H1 (cell line): Measurements from ENCODE around the gene MGLL. TPM values are rescaled to one million over a fixed set of nuclear protein-coding genes. Genes with fewer than 3 reads are reported as not detected.

Experiments
- CTCF ChIA-PET: fragments of 300-600 bp; sonication (Branson Sonifier 250); formaldehyde crosslinking; loops from one replicate; lab custom pipeline; 2021; ENCODE audit not compliant: partially characterized antibody; lab: Charles Lee
- POLR2A ChIA-PET: fragments of 300-600 bp; sonication (Branson Sonifier 250); formaldehyde crosslinking; loops from one replicate; lab custom pipeline; 2021; ENCODE audit warnings: inconsistent platforms; ENCODE audit not compliant: partially characterized antibody; lab: Charles Lee
- DNase-seq, 2 experiments: peaks; one replicate each; pipeline versions ENCODE4 v3.0.0 to v3.0.0-alpha.2; 2010 to 2022; ENCODE audit warnings: low spot score in 2 of 2, low read depth in 1 of 2, mixed read lengths in 1 of 2
- FAIRE-seq: peaks from 2 replicates; lab custom pipeline; 2011; peaks lifted over from hg19 to GRCh38; lab: Jason Lieb, UNC
- H2AFZ ChIP-seq: 2 replicates; pipeline ENCODE4 v1.8.1; 2012; ENCODE audit warnings: low read length, inconsistent platforms
- H2AK5ac ChIP-seq: 2 replicates; pipeline ENCODE4 v1.6.1; 2013; ENCODE audit warnings: low read depth, low read length
- H2BK120ac ChIP-seq: replicated peaks from 2 replicates; pipeline ENCODE3; 2013; ENCODE audit warnings: low read depth, low read length, inconsistent platforms
- H2BK12ac ChIP-seq: 2 replicates; pipeline ENCODE4 v1.6.1; 2013; ENCODE audit warnings: low read depth, low read length
- H2BK15ac ChIP-seq: 2 replicates; pipeline ENCODE4 v1.6.1; 2013; ENCODE audit warnings: low read length
- H2BK20ac ChIP-seq: 2 replicates; pipeline ENCODE4 v1.6.1; 2013; ENCODE audit warnings: low read length
- H2BK5ac ChIP-seq: 2 replicates; pipeline ENCODE4 v1.6.1; 2013; ENCODE audit warnings: low read depth, low read length
- H3K14ac ChIP-seq: 2 replicates; pipeline ENCODE4 v1.6.1; 2013; ENCODE audit warnings: inconsistent platforms; ENCODE audit not compliant: insufficient read length
- H3K18ac ChIP-seq: 2 replicates; pipeline ENCODE4 v1.6.1; 2013; ENCODE audit warnings: low read length; ENCODE audit errors: extremely low read depth
- H3K23ac ChIP-seq: 2 replicates; pipeline ENCODE4 v1.6.1; 2013; ENCODE audit warnings: inconsistent platforms; ENCODE audit not compliant: insufficient read length
- H3K23me2 ChIP-seq: 2 replicates; pipeline ENCODE4 v1.6.1; 2013; ENCODE audit warnings: low read depth, low read length
- H3K27ac ChIP-seq: 2 replicates; pipeline ENCODE4 v1.6.1; 2011; ENCODE audit warnings: low read depth, low read length, inconsistent platforms
- H3K27me3 ChIP-seq, 4 experiments: replicated peaks in 1 of 4; 1 replicate in 1 of 4; 2 replicates in 3 of 4; pipeline versions ENCODE4 v1.6.1 to v1.8.1; 2011 to 2013; ENCODE audit warnings: low read length in 3 of 4, mild to moderate bottlenecking in 3 of 4, inconsistent platforms in 2 of 4, mixed read lengths in 2 of 4, moderate library complexity in 1 of 4; ENCODE audit not compliant: control insufficient read depth in 3 of 4, insufficient read depth in 3 of 4; ENCODE audit errors: extremely low read depth in 1 of 4
- H3K36me3 ChIP-seq, 4 experiments: 2 replicates each; pipeline versions ENCODE4 v1.6.1 to v1.8.1; 2011 to 2013; ENCODE audit warnings: mild to moderate bottlenecking in 4 of 4, low read length in 3 of 4, moderate library complexity in 2 of 4, control low read depth in 1 of 4, inconsistent platforms in 1 of 4; ENCODE audit not compliant: insufficient read depth in 4 of 4, control insufficient read depth in 2 of 4
- H3K4ac ChIP-seq: replicated peaks from 2 replicates; pipeline ENCODE3; 2013; ENCODE audit warnings: low read length, low read depth, mixed read lengths, inconsistent platforms; ENCODE audit not compliant: insufficient read length
- H3K4me1 ChIP-seq, 4 experiments: replicated peaks in 1 of 4; 1 replicate in 1 of 4; 2 replicates in 3 of 4; pipeline versions ENCODE4 v1.6.1 to v1.8.1; 2011 to 2013; ENCODE audit warnings: low read length in 3 of 4, inconsistent platforms in 2 of 4, mixed read lengths in 1 of 4; ENCODE audit not compliant: insufficient read depth in 4 of 4, control insufficient read depth in 3 of 4
- H3K4me2 ChIP-seq, 2 experiments: 2 replicates each; pipeline versions ENCODE4 v1.6.1 to v1.8.1; 2011 to 2013; ENCODE audit warnings: low read depth in 2 of 2, low read length in 2 of 2, control low read depth in 1 of 2, inconsistent platforms in 1 of 2, mild to moderate bottlenecking in 1 of 2; ENCODE audit not compliant: insufficient read depth in 1 of 2
- H3K4me3 ChIP-seq, 4 experiments: fragments of 200-600, 300-600 bp in 1 of 4; sonication (generic), shearing (Covaris generic), sonication (Bioruptor Twin) in 1 of 4; 2 replicates each; pipeline versions ENCODE4 v1.5.1 to v1.8.1; 2011 to 2016; ENCODE audit warnings: low read length in 4 of 4, low read depth in 3 of 4, control low read depth in 2 of 4, inconsistent platforms in 2 of 4, mild to moderate bottlenecking in 2 of 4, mixed read lengths in 1 of 4, moderate library complexity in 1 of 4; ENCODE audit not compliant: insufficient read depth in 2 of 4; ENCODE audit errors: extremely low read depth in 1 of 4
- H3K56ac ChIP-seq: replicated peaks from 2 replicates; pipeline ENCODE3; 2013; ENCODE audit warnings: low read depth, mild to moderate bottlenecking, mixed read lengths, low read length, inconsistent platforms; ENCODE audit not compliant: insufficient read length
- H3K79me1 ChIP-seq: 2 replicates; pipeline ENCODE4 v1.6.1; 2013; ENCODE audit warnings: low read depth, low read length, control low read depth
- H3K79me2 ChIP-seq, 2 experiments: 2 replicates each; pipeline versions ENCODE4 v1.6.1 to v1.8.1; 2012 to 2013; ENCODE audit warnings: low read length in 2 of 2, mild to moderate bottlenecking in 2 of 2, inconsistent platforms in 1 of 2; ENCODE audit not compliant: insufficient read depth in 2 of 2, control insufficient read depth in 1 of 2
- H3K9ac ChIP-seq, 4 experiments: replicated peaks in 1 of 4; 1 replicate in 1 of 4; 2 replicates in 3 of 4; pipeline versions ENCODE4 v1.6.1 to v1.8.1; 2011 to 2013; ENCODE audit warnings: low read depth in 3 of 4, low read length in 3 of 4, control low read depth in 2 of 4, mild to moderate bottlenecking in 2 of 4, moderate library complexity in 2 of 4, inconsistent platforms in 1 of 4; ENCODE audit errors: extremely low read depth in 1 of 4
- H3K9me3 ChIP-seq, 2 experiments: 2 replicates each; pipeline versions ENCODE4 v1.6.1 to v1.8.1; 2012 to 2013; ENCODE audit warnings: mild to moderate bottlenecking in 2 of 2, moderate library complexity in 2 of 2, control low read depth in 1 of 2, inconsistent platforms in 1 of 2, low read depth in 1 of 2, low read length in 1 of 2, mixed read lengths in 1 of 2; ENCODE audit not compliant: insufficient read depth in 2 of 2
- H4K20me1 ChIP-seq, 2 experiments: replicated peaks in 1 of 2; 2 replicates each; pipeline versions ENCODE3 to v1.8.1; 2011 to 2013; ENCODE audit warnings: inconsistent platforms in 2 of 2, low read length in 2 of 2, mild to moderate bottlenecking in 1 of 2; ENCODE audit not compliant: insufficient read depth in 2 of 2, control insufficient read depth in 1 of 2
- H4K5ac ChIP-seq: 2 replicates; pipeline ENCODE4 v1.6.1; 2013; ENCODE audit warnings: low read length, low read depth, mixed read lengths, inconsistent platforms; ENCODE audit not compliant: insufficient read length
- H4K8ac ChIP-seq: 2 replicates; pipeline ENCODE4 v1.8.0; 2013; ENCODE audit warnings: mild to moderate bottlenecking, moderate library complexity, low read length, inconsistent platforms; ENCODE audit not compliant: insufficient read depth; ENCODE audit errors: extremely low read depth
- H4K91ac ChIP-seq: replicated peaks from 2 replicates; pipeline ENCODE3; 2013; ENCODE audit warnings: low read length, mixed read lengths, inconsistent platforms; ENCODE audit not compliant: insufficient read length
- ASH2L ChIP-seq: fragments of 200-600, 300-600 bp; sonication (generic); IDR thresholded peaks from one replicate; pipeline ENCODE4 v1.7.1; 2017; ENCODE audit warnings: low read length
- CHD2 ChIP-seq: IDR thresholded peaks from 2 replicates; pipeline ENCODE4 v1.6.1; 2012; ENCODE audit warnings: low read length, improper control_type of control experiment
- SIX5 ChIP-seq: IDR thresholded peaks from 2 replicates; pipeline ENCODE4 v1.6.1; 2011; ENCODE audit warnings: mild to moderate bottlenecking, low read depth, low read length
- WGBS, 2 experiments: shearing (Covaris generic) in 1 of 2; methylation state at CpG; one replicate each; pipeline versions ENCODE4 v1.1.6 to v1.1.7; 2013 to 2015; ENCODE audit warnings: low lambda C conversion rate in 2 of 2, mixed read lengths in 2 of 2, inconsistent platforms in 1 of 2, low coverage in 1 of 2, missing lambda C conversion rate in 1 of 2; ENCODE audit not compliant: insufficient replicate concordance in 2 of 2, insufficient coverage in 1 of 2, insufficient read length in 1 of 2; ENCODE audit errors: extremely low coverage in 1 of 2, missing lambda C conversion rate in 1 of 2; 5-methylcytosine and 5-hydroxymethylcytosine counted together
- polyA plus RNA-seq, 7 experiments: library from polyadenylated mRNA; depleted of rRNA in 3 of 7; stranded (reverse) in 5 of 7; unstranded in 2 of 7; fragments of >200 nt in 5 of 7; fragments of 200-250 nt in 2 of 7; gene quantifications; 1 replicate in 5 of 7; 2 replicates in 1 of 7; 4 replicates in 1 of 7; pipeline versions ENCODE4 v1.2.1 to v1.2.3, GENCODE V29; 2011 to 2013; ENCODE audit warnings: missing spikeins in 2 of 7, mixed read lengths in 2 of 7
- total RNA-seq: library from RNA; stranded (reverse); fragmentation: NEBNext Ultra II Directional; extraction: Animal tissue kit (Norgen Biotek cat#: 25700); gene quantifications from 2 replicates; pipeline ENCODE4 v1.2.1, GENCODE V29; 2021

Gene MGLL
- total and polyA plus RNA-seq, 2 of the 8 experiments (the other 6 are each of a cell fraction or from before 2014, with no cell fraction given): 0.05 to 0.34 TPM

DNA sequence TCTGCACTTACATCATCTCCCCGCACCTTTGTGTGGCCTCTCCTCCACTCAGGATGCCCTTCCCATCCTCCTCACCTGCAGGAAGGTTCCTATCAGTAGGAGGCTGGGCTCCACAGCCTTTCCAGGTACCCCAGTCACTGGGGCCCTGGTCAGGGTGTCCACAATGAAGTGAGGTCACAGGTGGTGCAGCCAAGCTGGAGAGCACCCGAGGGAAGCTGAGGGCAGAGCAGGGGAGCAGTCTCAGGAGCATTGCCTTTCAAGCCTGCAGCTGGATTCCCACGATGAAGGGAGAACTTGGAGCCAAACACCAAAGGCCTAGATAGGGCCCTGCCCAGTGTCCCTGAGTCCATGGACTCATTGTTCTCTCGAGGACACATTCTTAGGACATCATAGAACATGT lies 23.6 kb downstream of the MGLL start:
- no peak for DNase-seq
- Histone ChIP-seq H2BK20ac (no peak overlapping the region), H3K27ac (no peak overlapping the region), H3K23ac (no peak overlapping the region), H4K5ac (no peak overlapping the region), H4K91ac (no peak overlapping the region), H2BK5ac (no peak overlapping the region), H4K20me1 (no peaks in the 10 kb centered on the region), H2BK12ac (no peak overlapping the region), H2BK120ac (no peak overlapping the region), H3K79me1 (no peaks in the 10 kb centered on the region), H2BK15ac (no peak overlapping the region), H3K9me3 (0 out of 4 replicates have a peak, but pooled peaks cover 0 to 2% of the 10 kb centered on the region in 2 experiments), H3K36me3 (no peaks in the 10 kb centered on the region; a peak in 1 of 8 replicates), H3K56ac (no peak overlapping the region), H3K14ac (no peak overlapping the region), H3K23me2 (no peaks in the 10 kb centered on the region), H3K9ac (no peak overlapping the region), H3K79me2 (no peaks in the 10 kb centered on the region), H3K18ac (no peak overlapping the region), H3K4me2 (no peak overlapping the region), H4K8ac (no peak overlapping the region), H3K4me1 (no peaks in the 10 kb centered on the region), H3K4me3 (no peak overlapping the region), H2AFZ (no peak overlapping the region), H3K4ac (no peak overlapping the region), H2AK5ac (no peak overlapping the region), H3K27me3 (no peaks in the 10 kb centered on the region)
- ChIA-PET POLR2A (no interaction called here), CTCF (interaction anchor here (1.9 kb wide), 1 partner anchor 33 kb away, joined by 7 read pairs; no protein-coding TSS in a partner anchor)
- WGBS, 2 experiments: 98% methylated on average over 4 of the region's 4 CpGs; no CpG with 5 or more reads in 1 of the 2 experiments
- no peak for FAIRE-seq
- TF ChIP-seq ASH2L (no peak), CHD2 (no peak), SIX5 (no peak)
